Stomach (tissue), 9 donors: ENCODE measurements around the gene GIMAP2. TPM values are rescaled to one million over a fixed set of nuclear protein-coding genes. Genes with fewer than 3 reads are reported as not detected.

Source experiments
- DNase-seq, 2 donors: peaks; one replicate each; pipeline versions ENCODE4 v3.0.0 to v3.0.0-alpha.2; 2013 to 2019
- H3K27ac ChIP-seq, 5 donors: fragments of 200-600 bp in 4 of 5; sonication (generic) in 4 of 5; one replicate each; pipeline ENCODE4 v1.5.1; 2013 to 2019; ENCODE audit warnings: mild to moderate bottlenecking in 1 of 5, moderate library complexity in 1 of 5
- H3K27me3 ChIP-seq, 3 donors: fragments of 200-600 bp; sonication (generic); one replicate each; pipeline ENCODE4 v1.5.1; 2017 to 2019; ENCODE audit warnings: mixed run types in 1 of 3
- H3K36me3 ChIP-seq, 4 donors: fragments of 200-600 bp; sonication (generic); 1 replicate in 3 of 4; 2 replicates in 1 of 4; pipeline ENCODE4 v1.5.1; 2016 to 2019
- H3K4me1 ChIP-seq, 4 donors: fragments of 200-600 bp; sonication (generic); one replicate each; pipeline ENCODE4 v1.5.1; 2016 to 2019
- H3K4me3 ChIP-seq, 4 donors: fragments of 200-600 bp; sonication (generic) in 3 of 4; one replicate each; pipeline ENCODE4 v1.5.1; 2016 to 2019; ENCODE audit warnings: mild to moderate bottlenecking in 1 of 4
- H3K9me3 ChIP-seq, 4 donors: fragments of 200-600 bp; sonication (generic); one replicate each; pipeline ENCODE4 v1.5.1; 2016 to 2019
- CTCF ChIP-seq, 7 experiments: fragments of 450-650 bp in 4 of 7; fragments of 200-600 bp in 3 of 7; sonication (generic) in 3 of 7; IDR thresholded peaks; one replicate each; pipeline ENCODE4 v1.5.1; 2016 to 2019; ENCODE audit warnings: antibody characterized with exemption in 7 of 7, control low read depth in 2 of 7, mild to moderate bottlenecking in 1 of 7
- EP300 ChIP-seq: sonication (generic); formaldehyde crosslinking; IDR thresholded peaks from one replicate; pipeline ENCODE4 v1.6.1; 2017; ENCODE audit warnings: antibody characterized with exemption
- POLR2A ChIP-seq, 4 donors: fragments of 450-650 bp; IDR thresholded peaks; one replicate each; pipeline ENCODE4 v1.6.1; 2016; ENCODE audit warnings: antibody characterized with exemption in 4 of 4, control low read depth in 2 of 4, mild to moderate bottlenecking in 1 of 4, moderate library complexity in 1 of 4
- POLR2AphosphoS5 ChIP-seq, 3 donors: sonication (generic); formaldehyde crosslinking; IDR thresholded peaks; one replicate each; pipeline ENCODE4 v1.6.1; 2016; ENCODE audit warnings: antibody characterized with exemption in 3 of 3
- WGBS, 5 donors: extraction: QIAGEN DNeasy Blood & Tissue Kit in 3 of 5; methylation state at CpG; one replicate each; pipeline versions ENCODE4 v1.1.5 to v1.1.7; 2013 to 2018; 5-methylcytosine and 5-hydroxymethylcytosine counted together
- intact Hi-C: fragments of 100-400 bp; cut with DNase I; formaldehyde crosslinking; loops from one replicate; pipeline ENCODE4 v1.15.1; 2023; ENCODE audit warnings: low total_unique reads
- polyA plus RNA-seq, 3 donors: library from polyadenylated mRNA; stranded (reverse); fragments of 200-250 nt; gene quantifications; one replicate each; pipeline ENCODE4 v1.2.3, GENCODE V29; 2013
- total RNA-seq, 5 donors: library from RNA; depleted of rRNA; stranded (reverse); fragments of >200 nt; gene quantifications; one replicate each; pipeline versions ENCODE4 v1.1.0 to v1.2.3, GENCODE V29; 2014 to 2016
- donor health status: healthy with polysubstance abuse.
- donor health status: Bipolar disorder and iron deficiency.
- donor health status: healthy.

GIMAP2 gene
- total and polyA plus RNA-seq, 8 donors, result 0.58 to 8.3 (median 4.4) TPM; not detected in 1

GRCh38 chr7:150716368-150716767, 30.9 kb downstream of the GIMAP2 start, which contains the start of gene GIMAP1:
GIMAP1 (plus strand) TSS chr7:150716613; CDS start chr7:150719048, 2,435 bp downstream.
- 27 to 60% (median 43%) methylated on average over 5 of the region's 5 CpGs for WGBS, 5 donors
- peak in 1 of 2 donors; percentile 64 for DNase-seq
- peaks cover 0 to 13% (median 10%) of the 10 kb centered on the region in 4 donors for H3K36me3 ChIP-seq
- peak within 1 kb of the TSS; percentile 55 to 76 (median 67) for H3K27ac ChIP-seq
- peak within 1 kb of the TSS; percentile 28 to 46 (median 43) for H3K4me3 ChIP-seq
- peaks cover 0 to 6% (median 2%) of the 10 kb centered on the region in 4 donors for H3K4me1 ChIP-seq
- TF ChIP-seq EP300, result no peak
- TF ChIP-seq POLR2AphosphoS5 (IDR thresholded peaks at IDR 0.05), result peak in 2 of 3 donors; percentile 64 to 74
- intact Hi-C loops, result no loop called here
- H3K9me3 ChIP-seq, result peaks cover 0 to 28% (median 10%) of the 10 kb centered on the region in 4 donors
- H3K27me3 ChIP-seq, result no peaks in the 10 kb centered on the region

- WGBS, 5 donors, result 42 to 67% (median 54%) methylated on average over 4 of the region's 4 CpGs
- H3K27ac ChIP-seq, result peak overlapping the region; percentile 55 to 76 (median 67)
- H3K4me3 ChIP-seq, result peak overlapping the region; percentile 28 to 46 (median 43)
- peaks cover 0 to 6% (median 2%) of the 10 kb centered on the region in 4 donors for H3K4me1 ChIP-seq
- no peaks in the 10 kb centered on the region for H3K27me3 ChIP-seq
- H3K36me3 ChIP-seq, result peaks cover 0 to 13% (median 10%) of the 10 kb centered on the region in 4 donors
- TF ChIP-seq CTCF (IDR thresholded peaks at IDR 0.05) (no peak), POLR2AphosphoS5 (IDR thresholded peaks at IDR 0.05) (no peak)
- intact Hi-C loops, result no loop called here
- no peak for DNase-seq
- H3K9me3 ChIP-seq, result peaks cover 0 to 27% (median 10%) of the 10 kb centered on the region in 4 donors
These were observed 31.4 kb downstream of the GIMAP2 start for GRCh38 chr7:150716939-150717338.

DNA sequence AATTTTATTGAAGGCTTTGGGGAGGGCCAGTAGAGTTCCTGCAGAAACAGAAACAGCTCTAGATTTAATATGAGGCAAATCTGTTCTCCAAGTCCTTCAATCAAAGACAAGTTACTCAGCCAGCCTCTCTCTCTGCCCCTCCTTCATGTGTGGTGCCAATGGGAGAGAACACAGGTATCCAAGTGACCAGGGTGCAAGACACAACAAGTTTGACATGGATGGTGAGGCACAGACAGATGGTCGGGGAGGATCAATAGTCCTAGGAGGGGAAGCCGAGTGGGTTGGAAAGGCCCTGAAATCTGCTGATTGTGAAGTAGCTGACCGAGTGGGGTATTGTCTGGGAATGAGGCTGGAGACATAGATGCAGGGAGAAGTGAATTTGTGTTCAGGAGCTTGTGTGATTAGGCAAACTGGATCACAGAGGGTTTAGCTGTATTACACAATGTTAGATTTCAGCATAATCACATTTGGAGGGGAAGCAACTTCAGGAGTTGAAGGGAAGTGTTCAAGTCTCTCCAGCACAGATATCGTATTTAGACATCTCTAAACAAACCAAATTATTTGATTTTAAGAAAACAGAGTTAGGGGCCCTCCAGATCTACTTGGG, 32.4 kb downstream of the GIMAP2 start:
- H3K4me3 ChIP-seq, result peak overlapping the region; percentile 28 to 46 (median 43)
- H3K27ac ChIP-seq, result peak overlapping the region in 3 of 5 donors; percentile 64 to 76 (median 67)
- TF ChIP-seq EP300, result no peak
- TF ChIP-seq CTCF (IDR thresholded peaks at IDR 0.05), result no peak
- TF ChIP-seq POLR2A (IDR thresholded peaks at IDR 0.05), result no peak
- no peak for TF ChIP-seq POLR2AphosphoS5 (IDR thresholded peaks at IDR 0.05)
- no peaks in the 10 kb centered on the region for H3K27me3 ChIP-seq
- peaks cover 0 to 13% (median 10%) of the 10 kb centered on the region in 4 donors for H3K36me3 ChIP-seq
- H3K9me3 ChIP-seq, result peaks cover 0 to 17% (median 4%) of the 10 kb centered on the region in 4 donors
- DNase-seq, result no peak
- 40 to 68% (median 59%) methylated on average over 4 of the region's 4 CpGs for WGBS, 5 donors
- peaks cover 0 to 6% (median 2%) of the 10 kb centered on the region in 4 donors for H3K4me1 ChIP-seq
- intact Hi-C loops, result no loop called here

DNA sequence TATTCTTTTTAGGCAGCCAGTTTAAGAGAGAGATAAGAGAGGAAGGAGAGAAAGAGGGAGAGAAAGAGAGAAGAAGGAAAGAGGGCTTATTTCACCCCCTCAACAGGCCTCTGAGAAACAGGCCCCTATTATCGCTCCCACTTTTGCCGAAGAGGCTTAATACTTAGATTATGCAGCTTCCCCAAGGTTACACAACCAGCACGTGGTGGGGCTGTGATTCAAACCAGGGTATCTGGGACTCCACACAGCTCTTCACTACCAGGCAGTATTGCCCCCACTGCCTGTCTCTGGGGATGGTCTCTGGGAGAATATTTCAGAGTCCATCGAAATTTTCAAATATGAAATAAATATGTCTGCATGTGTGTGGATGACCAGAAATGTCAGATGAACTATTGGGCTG, 33.9 kb downstream of the GIMAP2 start:
- WGBS, 5 donors, result 69 to 88% (median 78%) methylated on average over 4 of the region's 4 CpGs
- no peak for DNase-seq
- H3K36me3 ChIP-seq, result peaks cover 0 to 13% (median 10%) of the 10 kb centered on the region in 4 donors
- H3K4me1 ChIP-seq, result peaks cover 0 to 6% (median 2%) of the 10 kb centered on the region in 4 donors
- TF ChIP-seq POLR2AphosphoS5 (IDR thresholded peaks at IDR 0.05) (no peak), POLR2A (IDR thresholded peaks at IDR 0.05) (no peak), CTCF (IDR thresholded peaks at IDR 0.05) (no peak), EP300 (no peak)
- H3K4me3 ChIP-seq, result no peak overlapping the region
- peak overlapping the region in 1 of 5 donors; percentile 10 for H3K27ac ChIP-seq
- peaks cover 0 to 4% (median 0%) of the 10 kb centered on the region in 4 donors for H3K9me3 ChIP-seq
- intact Hi-C loops, result no loop called here
- no peaks in the 10 kb centered on the region for H3K27me3 ChIP-seq
